GF-D8 (cell line): Measurements from ENCODE around the gene CTSE.

ENCODE experiments used
- DNase-seq: peaks from one replicate; lab custom pipeline; 2025; lab: John Stamatoyannopoulos, UW

CTSE gene

DNA sequence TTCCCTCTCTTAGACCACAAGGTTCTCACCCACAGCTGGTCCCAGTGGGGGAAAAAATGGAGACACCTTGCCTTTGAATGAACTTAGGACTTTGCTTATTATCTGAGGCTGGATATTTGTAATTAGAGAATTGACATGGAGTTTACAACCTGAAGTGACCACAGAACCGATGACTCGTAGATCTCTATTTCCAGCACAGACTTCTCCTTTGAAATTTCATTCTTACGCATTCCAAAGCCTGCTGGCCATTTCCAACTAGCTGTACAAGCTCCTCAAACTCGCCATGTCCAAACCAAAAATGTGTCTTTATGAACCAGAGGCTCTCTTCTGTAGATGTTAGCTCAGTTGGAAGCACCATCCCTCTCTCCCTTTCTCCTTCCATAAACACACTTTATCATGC lies 32.5 kb downstream of the CTSE start:
- DNase-seq = no peak

- no peak for DNase-seq
These were observed 33.5 kb downstream of the CTSE start for GRCh38 chr1:205990226-205990625.

DNA sequence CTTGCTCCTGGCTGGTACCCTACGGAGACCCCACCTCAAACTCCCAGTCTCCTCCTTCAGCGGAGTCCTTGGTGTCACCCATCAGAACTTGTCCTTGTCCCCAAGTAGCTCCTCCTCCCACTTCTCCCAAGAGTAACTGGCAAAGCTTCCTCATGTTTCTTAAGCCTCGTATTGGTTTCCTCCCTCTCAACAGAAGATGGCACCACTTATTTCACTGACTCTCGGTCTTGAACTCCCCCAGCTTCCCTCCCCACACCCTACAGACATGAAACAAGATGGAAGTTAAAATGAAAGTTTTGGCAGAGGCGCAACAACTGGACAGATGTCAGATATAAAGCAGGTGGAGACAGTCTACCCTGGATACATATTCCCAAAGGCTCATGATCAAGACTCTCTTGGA lies 33.9 kb downstream of the CTSE start:
- no peak for DNase-seq

- DNase-seq = no peak
These were observed 35.1 kb downstream of the CTSE start for GRCh38 chr1:205988585-205988995.

DNA sequence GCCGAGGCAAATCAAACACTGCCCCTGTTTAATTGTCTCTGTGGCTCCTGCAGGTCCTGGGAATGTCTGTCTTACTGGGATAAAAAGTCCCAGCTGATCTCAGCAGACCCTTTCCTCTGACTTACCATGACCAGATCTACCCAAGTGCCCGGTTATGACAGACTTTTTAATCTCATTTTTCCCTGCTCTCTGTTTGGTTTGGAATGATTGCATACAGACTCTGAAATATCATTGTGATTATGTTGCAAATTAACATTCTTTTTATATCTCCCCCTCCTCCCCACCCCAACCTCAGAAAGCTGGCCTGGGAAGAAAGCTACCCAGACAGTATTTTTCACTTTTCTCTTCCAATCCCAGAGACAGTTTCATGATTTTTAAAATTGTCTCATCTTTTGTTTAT lies 36.8 kb downstream of the CTSE start:
- no peak for DNase-seq

GRCh38 chr1:205986292-205986691 lies 37.4 kb downstream of the CTSE start:
- DNase-seq = no peak

- no peak for DNase-seq
These were observed 38.2 kb downstream of the CTSE start for GRCh38 chr1:205985330-205986005.

- no peak for DNase-seq
These were observed 39.6 kb downstream of the CTSE start for GRCh38 chr1:205983925-205984725.

DNA sequence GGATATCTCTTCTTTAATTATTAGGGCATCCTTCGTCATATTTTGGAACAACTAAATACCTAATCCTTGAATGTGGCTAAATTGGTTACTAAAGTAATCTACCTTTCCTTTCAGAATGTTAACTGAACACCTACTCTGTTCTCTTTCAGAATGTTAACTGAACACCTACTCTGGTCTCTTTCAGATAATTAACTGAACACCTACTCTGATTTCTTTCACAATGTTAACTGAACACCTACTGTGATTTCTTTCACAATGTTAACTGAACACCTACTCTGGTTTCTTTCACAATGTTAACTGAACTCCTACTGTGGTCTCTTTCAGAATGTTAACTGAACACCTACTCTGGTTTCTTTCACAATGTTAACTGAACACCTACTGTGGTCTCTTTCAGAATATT lies 42.4 kb downstream of the CTSE start:
- DNase-seq = no peak

- no peak for DNase-seq
These were observed 43.3 kb downstream of the CTSE start for GRCh38 chr1:205980237-205980870.

GRCh38 chr1:205979301-205979700 lies 44.4 kb downstream of the CTSE start:
- DNase-seq = no peak

GRCh38 chr1:205978676-205979075 lies 45.0 kb downstream of the CTSE start:
- DNase-seq = no peak

GRCh38 chr1:205977402-205978014 lies 46.2 kb downstream of the CTSE start:
- DNase-seq = peak; percentile 24

GRCh38 chr1:205976708-205977401 lies 46.8 kb downstream of the CTSE start:
- no peak for DNase-seq

DNA sequence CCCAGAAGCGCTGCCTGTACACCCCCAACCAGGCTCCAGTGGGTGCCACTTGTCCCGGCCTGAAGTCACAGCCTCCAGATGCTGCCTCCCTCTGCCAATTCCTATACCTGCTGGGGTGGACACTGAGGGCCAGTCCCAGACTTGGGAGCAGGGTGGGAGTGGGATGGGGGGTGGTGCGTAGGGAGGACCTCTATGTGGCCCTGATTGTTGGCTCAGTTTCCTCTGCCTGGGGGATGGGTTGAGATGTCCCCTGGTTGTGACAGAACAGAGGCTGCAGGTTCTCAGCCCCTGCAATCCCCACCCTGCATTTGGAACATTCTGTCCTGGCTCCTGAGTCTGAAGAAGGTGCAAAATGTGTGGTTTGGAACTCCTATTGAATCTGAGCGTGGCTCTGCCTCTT lies 47.7 kb downstream of the CTSE start:
- DNase-seq = no peak

DNA sequence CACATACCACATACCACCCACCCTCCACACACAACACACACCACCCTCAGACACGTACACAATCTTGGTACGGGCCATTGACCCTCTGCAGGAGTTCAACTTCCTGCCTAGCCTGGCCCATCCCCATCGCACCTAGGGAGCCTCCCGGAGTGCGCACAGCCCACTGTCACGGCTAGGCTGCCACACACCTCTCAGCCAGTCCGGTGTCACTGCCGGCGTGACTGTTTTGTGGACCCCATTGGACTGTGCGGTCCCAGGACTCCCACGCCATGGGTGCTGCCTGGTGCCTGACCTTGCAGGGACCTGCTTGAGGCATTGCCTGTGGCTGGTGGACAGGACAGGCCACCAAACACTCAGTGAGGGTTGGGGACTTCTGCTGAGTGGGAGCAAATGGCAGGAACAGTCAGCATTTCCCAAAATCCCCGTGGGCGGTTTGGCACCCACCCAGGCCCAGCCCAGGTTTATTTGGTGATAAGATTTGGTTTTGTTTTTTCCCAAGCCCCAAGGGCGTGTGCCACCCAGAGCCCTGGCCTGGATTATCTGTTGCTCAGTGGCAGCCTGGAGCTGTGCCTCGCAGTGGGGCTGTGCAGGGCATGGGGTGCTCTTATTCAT lies 48.2 kb downstream of the CTSE start:
- no peak for DNase-seq

GRCh38 chr1:205974712-205975111 lies 49.0 kb downstream of the CTSE start:
- no peak for DNase-seq

DNA sequence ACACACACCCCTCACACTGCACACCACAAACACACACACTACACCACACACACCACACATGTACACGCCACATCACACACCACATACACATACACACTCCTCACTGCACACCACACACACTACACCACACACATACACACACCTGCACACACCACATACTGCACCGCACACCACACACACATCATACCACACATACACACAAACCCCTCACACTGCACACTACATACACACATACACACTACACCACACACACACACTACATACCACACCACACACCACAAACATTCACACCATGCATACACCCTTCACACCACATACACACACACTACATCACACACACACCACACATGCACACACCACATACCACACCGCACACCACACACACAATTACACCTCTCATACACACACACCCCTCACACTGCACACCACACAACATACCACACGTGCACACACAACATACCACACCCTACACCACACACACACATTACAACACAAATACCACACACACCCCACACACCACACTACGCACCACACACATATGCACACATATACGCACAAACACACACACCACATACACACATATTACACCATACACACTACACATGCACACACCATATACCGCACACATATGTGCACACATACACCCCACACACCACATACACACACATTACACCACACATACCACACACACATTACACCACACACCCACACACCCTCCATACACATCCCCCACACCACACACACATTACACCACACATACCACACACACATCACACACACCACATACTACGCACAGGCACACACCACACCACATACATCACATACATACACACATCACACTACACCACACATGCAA lies 50.1 kb downstream of the CTSE start:
- no peak for DNase-seq

- no peak for DNase-seq
These were observed 51.1 kb downstream of the CTSE start for GRCh38 chr1:205972491-205973168.

DNA sequence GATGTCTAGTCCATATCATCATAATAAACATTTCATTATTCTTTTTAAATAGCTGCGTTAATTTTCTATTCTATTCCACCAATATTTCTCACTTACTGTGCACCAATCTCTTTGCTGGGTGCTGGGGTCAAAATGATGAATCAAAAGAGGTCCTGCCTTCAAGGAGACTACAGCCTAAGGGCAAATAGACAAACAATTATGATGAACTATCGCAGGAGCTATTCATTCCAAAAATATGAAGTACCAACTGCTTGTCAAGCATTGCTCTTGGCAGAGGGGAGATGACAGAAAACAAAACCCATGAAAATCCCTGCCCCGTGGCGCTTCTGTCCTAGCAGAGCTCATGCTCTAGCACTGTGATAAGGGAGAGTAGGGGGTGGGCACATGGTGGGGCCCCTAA lies 51.6 kb downstream of the CTSE start:
- DNase-seq = no peak
